Testis (tissue), 5 donors: ENCODE results near the gene MRPL36. TPM values are rescaled to one million over a fixed set of nuclear protein-coding genes. Genes with fewer than 3 reads are reported as not detected.

Source experiments
- DNase-seq: peaks from one replicate; pipeline ENCODE4 v3.0.0-alpha.2; 2019
- H3K27ac ChIP-seq, 2 donors: fragments of 200-600 bp; sonication (generic); one replicate each; pipeline ENCODE4 v1.5.1; 2019
- H3K27me3 ChIP-seq: fragments of 200-600 bp; sonication (generic); one replicate; pipeline ENCODE4 v1.5.1; 2019
- H3K36me3 ChIP-seq: fragments of 200-600 bp; sonication (generic); one replicate; pipeline ENCODE4 v1.5.1; 2017; ENCODE audit warnings: low read depth; ENCODE audit errors: missing control alignments
- H3K4me1 ChIP-seq: fragments of 200-600 bp; sonication (generic); one replicate; pipeline ENCODE4 v1.5.1; 2019
- H3K4me3 ChIP-seq, 2 donors: fragments of 200-600 bp; sonication (generic); one replicate each; pipeline ENCODE4 v1.5.1; 2017 to 2019
- H3K9me3 ChIP-seq: fragments of 200-600 bp; sonication (generic); one replicate; pipeline ENCODE4 v1.5.1; 2017
- CTCF ChIP-seq, 3 experiments: fragments of 450-650 bp in 2 of 3; fragments of 200-600 bp in 1 of 3; sonication (generic) in 1 of 3; IDR thresholded peaks; one replicate each; pipeline ENCODE4 v1.5.1; 2016 to 2019; ENCODE audit warnings: antibody characterized with exemption in 3 of 3, mild to moderate bottlenecking in 2 of 3, moderate library complexity in 1 of 3
- POLR2A ChIP-seq: fragments of 450-650 bp; IDR thresholded peaks from one replicate; pipeline ENCODE4 v1.6.1; 2017; ENCODE audit warnings: antibody characterized with exemption, mild to moderate bottlenecking, moderate library complexity
- WGBS, 2 donors: methylation state at CpG; one replicate each; pipeline ENCODE4 v1.1.5; 2018; 5-methylcytosine and 5-hydroxymethylcytosine counted together
- intact Hi-C: fragments of 100-400 bp; cut with DNase I; formaldehyde crosslinking; loops from one replicate; pipeline ENCODE4 v1.15.1; 2023; ENCODE audit warnings: low total_unique reads
- long read RNA-seq, 2 donors: transcript quantifications; one replicate each; lab custom pipeline, GENCODE V29; 2026
- polyA plus RNA-seq: library from polyadenylated mRNA; stranded (reverse); fragments of 350-450 nt; fragmentation: Illumina TruSeq; extraction: RNeasy Lipid Tissue Mini Kit (QIAGEN cat#74804); gene quantifications from one replicate; pipeline ENCODE4 v1.2.3, GENCODE V29; 2014; ENCODE audit warnings: low read depth, low replicate concordance; ENCODE audit not compliant: insufficient read depth
- total RNA-seq, 2 donors: library from RNA; depleted of rRNA; stranded (reverse); fragments of >200 nt; gene quantifications; one replicate each; pipeline ENCODE4 v1.2.3, GENCODE V29; 2016

The MRPL36 gene
- total RNA-seq: 100 to 1,000 TPM in 1 of 2 donors, 10 to 100 TPM in 1; 60.8 to 101 TPM
- 164 TPM for polyA plus RNA-seq
- long read RNA-seq, donor 1, transcript MRPL36-202 (2 exons, 610 nt): minor isoform, 13 of 360 reads
- long read RNA-seq, donor 1, transcript MRPL36-204 (2 exons, 686 nt): major isoform, 15 of 360 reads
- long read RNA-seq, donor 1, partial matches to known transcripts: 75 of 360 reads
- long read RNA-seq, donor 1, other reads (novel, unspliced or antisense): 255 of 360 reads
- long read RNA-seq, donor 2, transcript MRPL36-204 (2 exons, 686 nt): minor isoform, 7 of 41 reads
- long read RNA-seq, donor 2, transcript MRPL36-202 (2 exons, 610 nt): major isoform, 14 of 41 reads
- long read RNA-seq, donor 2, partial matches to known transcripts: 20 of 41 reads
- long read RNA-seq, donor 2, other reads (novel, unspliced or antisense): 0 of 41 reads

- 1 to 3% methylated on average over 42 to 68 of the region's 68 CpGs for WGBS, 2 donors
- Histone ChIP-seq H3K27ac (peak within 1 kb of the TSS; percentile 51 to 86), H3K27me3 (no peaks in the 10 kb centered on the region), H3K4me3 (peak within 1 kb of the TSS; percentile 69 to 92), H3K9me3 (no peaks in the 10 kb centered on the region), H3K4me1 (peaks cover 12% of the 10 kb centered on the region), H3K36me3 (no peaks in the 10 kb centered on the region)
- peak; percentile 95 for DNase-seq
- intact Hi-C loops: no loop called here
- TF ChIP-seq POLR2A (peak; percentile 50), CTCF (IDR thresholded peaks at IDR 0.05) (no peak)
These were observed at the start of gene MRPL36 for GRCh38 chr5:1799602-1800471. TSS of gene MRPL36 (minus strand) at chr5:1799837. CDS start at chr5:1798935, 902 bp downstream.

- Histone ChIP-seq H3K4me1 (no peaks in the 10 kb centered on the region), H3K36me3 (no peaks in the 10 kb centered on the region), H3K27ac (no peak overlapping the region), H3K9me3 (no peaks in the 10 kb centered on the region), H3K27me3 (no peaks in the 10 kb centered on the region), H3K4me3 (no peak overlapping the region)
- WGBS, 2 donors: 68 to 69% methylated on average over 8 to 9 of the region's 9 CpGs
- DNase-seq: no peak
- intact Hi-C loops: no loop called here
- no peak for TF ChIP-seq CTCF (IDR thresholded peaks at IDR 0.05)
- no peak for TF ChIP-seq POLR2A
These were observed 48.0 kb upstream of the MRPL36 start for GRCh38 chr5:1847611-1848010.

- TF ChIP-seq CTCF (IDR thresholded peaks at IDR 0.05) (no peak), POLR2A (no peak)
- Histone ChIP-seq H3K27ac (no peak overlapping the region), H3K36me3 (no peaks in the 10 kb centered on the region), H3K9me3 (no peaks in the 10 kb centered on the region), H3K4me3 (no peak overlapping the region), H3K4me1 (no peaks in the 10 kb centered on the region), H3K27me3 (no peaks in the 10 kb centered on the region)
- 36 to 49% methylated on average over 10 of the region's 10 CpGs for WGBS, 2 donors
- DNase-seq: no peak
- intact Hi-C loops: no loop called here
These were observed 47.4 kb upstream of the MRPL36 start for GRCh38 chr5:1847056-1847455.

GRCh38 chr5:1846583-1846982, 46.9 kb upstream of the MRPL36 start:
- 90 to 100% methylated on average over 6 to 13 of the region's 13 CpGs for WGBS, 2 donors
- Histone ChIP-seq H3K27ac (no peak overlapping the region), H3K9me3 (no peaks in the 10 kb centered on the region), H3K4me1 (no peaks in the 10 kb centered on the region), H3K27me3 (no peaks in the 10 kb centered on the region), H3K36me3 (no peaks in the 10 kb centered on the region), H3K4me3 (no peak overlapping the region)
- intact Hi-C loops: no loop called here
- TF ChIP-seq CTCF (IDR thresholded peaks at IDR 0.05): no peak
- no peak for TF ChIP-seq POLR2A
- DNase-seq: no peak
